Measurements from ENCODE around the gene JARID2.

JARID2 gene

GRCh38 chr6:15384901-15385300 lies 139.0 kb downstream of the JARID2 start:
- no peak for DNase-seq

GRCh38 chr6:15385521-15385920 lies 139.7 kb downstream of the JARID2 start:
- no peak for DNase-seq

- DNase-seq: no peak
These were observed 140.4 kb downstream of the JARID2 start for GRCh38 chr6:15386110-15386755.

GRCh38 chr6:15386756-15387112 lies 140.9 kb downstream of the JARID2 start:
- no peak for DNase-seq

- no peak for DNase-seq
These were observed 141.2 kb downstream of the JARID2 start for GRCh38 chr6:15387118-15387517.

GRCh38 chr6:15389084-15389764 lies 143.4 kb downstream of the JARID2 start:
- no peak for DNase-seq

GRCh38 chr6:15389765-15390723 lies 144.2 kb downstream of the JARID2 start:
- no peak for DNase-seq

- DNase-seq: no peak
These were observed 145.6 kb downstream of the JARID2 start for GRCh38 chr6:15391500-15391899.

- no peak for DNase-seq
These were observed 146.3 kb downstream of the JARID2 start for GRCh38 chr6:15392182-15392581.

GRCh38 chr6:15393605-15394004 lies 147.7 kb downstream of the JARID2 start:
- DNase-seq: no peak

- DNase-seq: no peak
These were observed 149.2 kb downstream of the JARID2 start for GRCh38 chr6:15395087-15395486.

GRCh38 chr6:15396808-15397207 lies 150.9 kb downstream of the JARID2 start:
- DNase-seq: no peak

- DNase-seq: no peak
These were observed 152.9 kb downstream of the JARID2 start for GRCh38 chr6:15398633-15399275.

- DNase-seq: no peak
These were observed 154.0 kb downstream of the JARID2 start for GRCh38 chr6:15399641-15400470.

- no peak for DNase-seq
These were observed 154.7 kb downstream of the JARID2 start for GRCh38 chr6:15400572-15401004.

- DNase-seq: no peak
These were observed 155.3 kb downstream of the JARID2 start for GRCh38 chr6:15401120-15401519.

GRCh38 chr6:15401769-15402250 lies 155.9 kb downstream of the JARID2 start:
- DNase-seq: no peak

GRCh38 chr6:15402406-15403045 lies 156.7 kb downstream of the JARID2 start:
- no peak for DNase-seq

GRCh38 chr6:15403094-15403755 lies 157.4 kb downstream of the JARID2 start:
- DNase-seq: no peak

GRCh38 chr6:15404685-15404980 lies 158.8 kb downstream of the JARID2 start:
- no peak for DNase-seq
